ENCODE results near the gene CDH4.

DNA sequence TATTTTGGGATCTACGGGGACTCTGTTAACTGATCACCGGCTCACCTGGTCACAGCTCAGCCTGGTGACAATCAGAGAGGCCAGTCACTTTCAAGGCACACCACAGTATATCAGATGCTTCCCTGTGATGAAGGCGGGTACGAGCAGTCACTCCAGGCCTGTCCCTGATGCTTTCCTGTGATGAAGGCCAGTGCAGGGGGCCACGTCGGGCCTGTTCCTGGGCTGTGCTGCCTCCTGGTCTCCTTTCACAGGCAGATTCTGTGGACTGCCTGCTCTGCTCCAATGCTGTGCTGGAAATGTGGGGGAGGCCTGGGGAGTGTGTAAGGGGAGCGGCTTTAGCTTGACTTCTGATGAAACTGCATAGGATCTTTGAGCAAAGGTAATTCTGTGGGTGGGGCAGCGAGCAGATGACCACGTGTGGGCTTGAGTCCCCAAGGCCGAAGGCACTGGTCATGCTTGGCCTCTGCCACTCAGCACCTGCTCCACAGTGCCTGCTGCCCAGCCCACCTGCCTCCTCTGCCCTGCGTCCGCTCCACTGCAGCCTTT lies 441.1 kb downstream of the CDH4 start:
- TF ChIP-seq CTCF (IDR thresholded peaks at IDR 0.05): no peak
- TF ChIP-seq POLR2A (IDR thresholded peaks at IDR 0.05): no peak
